Endothelial cell of umbilical vein (primary cell): Measurements from ENCODE around the gene BNC1.

Experiments
- EZH2 ChIP-seq: IDR thresholded peaks from 2 replicates; pipeline ENCODE4 v1.6.1; 2012; ENCODE audit warnings: borderline replicate concordance, low read depth, mild to moderate bottlenecking, moderate library complexity, low read length, inconsistent platforms; ENCODE audit not compliant: severe bottlenecking
- MYC ChIP-seq: IDR thresholded peaks from one replicate; pipeline ENCODE4 v1.6.1; 2011; ENCODE audit warnings: mild to moderate bottlenecking, low read depth, low read length
- POLR2A ChIP-seq: IDR thresholded peaks from 2 replicates; pipeline ENCODE4 v1.6.1; 2012; ENCODE audit warnings: low read depth, mild to moderate bottlenecking, control low read depth, low read length
- POLR2AphosphoS5 ChIP-seq: IDR thresholded peaks from 2 replicates; pipeline ENCODE4 v1.6.1; 2012; ENCODE audit warnings: low read depth, mild to moderate bottlenecking, control low read depth, low read length, moderate library complexity; ENCODE audit not compliant: insufficient read depth
- TF ChIP-seq, protein P1 (sequence below), 2 donors: IDR thresholded peaks; 1 replicate in 1 of 2; 2 replicates in 1 of 2; pipeline ENCODE4 v1.5.1; 2011; ENCODE audit warnings: low read length in 2 of 2, mild to moderate bottlenecking in 2 of 2, moderate library complexity in 2 of 2, control low read depth in 1 of 2, inconsistent platforms in 1 of 2, low read depth in 1 of 2; ENCODE audit not compliant: insufficient read depth in 1 of 2; ENCODE audit errors: extremely low read depth in 1 of 2
- TF ChIP-seq, protein P2 (sequence below): IDR thresholded peaks from 2 replicates; pipeline ENCODE4 v1.6.1; 2011; ENCODE audit not compliant: insufficient read depth, insufficient read length

DNA sequence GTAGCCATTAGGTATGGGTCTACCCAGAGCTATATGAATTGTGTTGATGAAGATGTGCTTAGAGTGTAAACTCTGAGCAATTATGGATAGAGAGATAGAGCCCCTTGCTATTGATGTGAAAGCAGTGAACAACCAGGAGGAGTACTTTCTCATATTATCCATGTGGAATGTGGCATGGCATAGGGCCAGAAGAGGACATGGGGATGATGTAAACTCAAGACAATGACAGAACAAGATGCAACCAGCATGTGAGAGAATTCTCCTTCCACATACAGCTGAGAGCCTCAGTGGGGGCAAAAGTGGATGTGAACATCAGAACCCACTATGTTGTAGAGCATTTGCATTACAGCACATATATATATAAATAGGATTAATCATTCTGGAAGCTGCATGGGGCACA lies 36.4 kb upstream of the BNC1 start:
- TF ChIP-seq, protein P1, sequence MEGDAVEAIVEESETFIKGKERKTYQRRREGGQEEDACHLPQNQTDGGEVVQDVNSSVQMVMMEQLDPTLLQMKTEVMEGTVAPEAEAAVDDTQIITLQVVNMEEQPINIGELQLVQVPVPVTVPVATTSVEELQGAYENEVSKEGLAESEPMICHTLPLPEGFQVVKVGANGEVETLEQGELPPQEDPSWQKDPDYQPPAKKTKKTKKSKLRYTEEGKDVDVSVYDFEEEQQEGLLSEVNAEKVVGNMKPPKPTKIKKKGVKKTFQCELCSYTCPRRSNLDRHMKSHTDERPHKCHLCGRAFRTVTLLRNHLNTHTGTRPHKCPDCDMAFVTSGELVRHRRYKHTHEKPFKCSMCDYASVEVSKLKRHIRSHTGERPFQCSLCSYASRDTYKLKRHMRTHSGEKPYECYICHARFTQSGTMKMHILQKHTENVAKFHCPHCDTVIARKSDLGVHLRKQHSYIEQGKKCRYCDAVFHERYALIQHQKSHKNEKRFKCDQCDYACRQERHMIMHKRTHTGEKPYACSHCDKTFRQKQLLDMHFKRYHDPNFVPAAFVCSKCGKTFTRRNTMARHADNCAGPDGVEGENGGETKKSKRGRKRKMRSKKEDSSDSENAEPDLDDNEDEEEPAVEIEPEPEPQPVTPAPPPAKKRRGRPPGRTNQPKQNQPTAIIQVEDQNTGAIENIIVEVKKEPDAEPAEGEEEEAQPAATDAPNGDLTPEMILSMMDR (IDR thresholded peaks at IDR 0.05; ENCODE audit: extremely low read depth in 1 of 2, insufficient read depth in 1 of 2, low read depth in 1 of 2, low read length in 2 of 2): no peak
- TF ChIP-seq POLR2AphosphoS5 (no peak), EZH2 (no peak), POLR2A (no peak), MYC (no peak)
- TF ChIP-seq, protein P2, sequence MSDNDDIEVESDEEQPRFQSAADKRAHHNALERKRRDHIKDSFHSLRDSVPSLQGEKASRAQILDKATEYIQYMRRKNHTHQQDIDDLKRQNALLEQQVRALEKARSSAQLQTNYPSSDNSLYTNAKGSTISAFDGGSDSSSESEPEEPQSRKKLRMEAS: no peak
